H1 (cell line): ENCODE data around the gene SYTL2. TPM values are rescaled to one million over a fixed set of nuclear protein-coding genes. Genes with fewer than 3 reads are reported as not detected.

ENCODE experiments used
- CTCF ChIA-PET: fragments of 300-600 bp; sonication (Branson Sonifier 250); formaldehyde crosslinking; loops from one replicate; lab custom pipeline; 2021; ENCODE audit not compliant: partially characterized antibody; lab: Charles Lee
- POLR2A ChIA-PET: fragments of 300-600 bp; sonication (Branson Sonifier 250); formaldehyde crosslinking; loops from one replicate; lab custom pipeline; 2021; ENCODE audit warnings: inconsistent platforms; ENCODE audit not compliant: partially characterized antibody; lab: Charles Lee
- DNase-seq, 2 experiments: peaks; one replicate each; pipeline versions ENCODE4 v3.0.0 to v3.0.0-alpha.2; 2010 to 2022; ENCODE audit warnings: low spot score in 2 of 2, low read depth in 1 of 2, mixed read lengths in 1 of 2
- FAIRE-seq: peaks from 2 replicates; lab custom pipeline; 2011; peaks lifted over from hg19 to GRCh38; lab: Jason Lieb, UNC
- H2AFZ ChIP-seq: 2 replicates; pipeline ENCODE4 v1.8.1; 2012; ENCODE audit warnings: low read length, inconsistent platforms
- H2AK5ac ChIP-seq: 2 replicates; pipeline ENCODE4 v1.6.1; 2013; ENCODE audit warnings: low read depth, low read length
- H2BK120ac ChIP-seq: replicated peaks from 2 replicates; pipeline ENCODE3; 2013; ENCODE audit warnings: low read depth, low read length, inconsistent platforms
- H2BK12ac ChIP-seq: 2 replicates; pipeline ENCODE4 v1.6.1; 2013; ENCODE audit warnings: low read depth, low read length
- H2BK15ac ChIP-seq: 2 replicates; pipeline ENCODE4 v1.6.1; 2013; ENCODE audit warnings: low read length
- H2BK20ac ChIP-seq: 2 replicates; pipeline ENCODE4 v1.6.1; 2013; ENCODE audit warnings: low read length
- H2BK5ac ChIP-seq: 2 replicates; pipeline ENCODE4 v1.6.1; 2013; ENCODE audit warnings: low read depth, low read length
- H3K14ac ChIP-seq: 2 replicates; pipeline ENCODE4 v1.6.1; 2013; ENCODE audit warnings: inconsistent platforms; ENCODE audit not compliant: insufficient read length
- H3K18ac ChIP-seq: 2 replicates; pipeline ENCODE4 v1.6.1; 2013; ENCODE audit warnings: low read length; ENCODE audit errors: extremely low read depth
- H3K23ac ChIP-seq: 2 replicates; pipeline ENCODE4 v1.6.1; 2013; ENCODE audit warnings: inconsistent platforms; ENCODE audit not compliant: insufficient read length
- H3K23me2 ChIP-seq: 2 replicates; pipeline ENCODE4 v1.6.1; 2013; ENCODE audit warnings: low read depth, low read length
- H3K27ac ChIP-seq: 2 replicates; pipeline ENCODE4 v1.6.1; 2011; ENCODE audit warnings: low read depth, low read length, inconsistent platforms
- H3K27me3 ChIP-seq, 4 experiments: replicated peaks in 1 of 4; 1 replicate in 1 of 4; 2 replicates in 3 of 4; pipeline versions ENCODE4 v1.6.1 to v1.8.1; 2011 to 2013; ENCODE audit warnings: low read length in 3 of 4, mild to moderate bottlenecking in 3 of 4, inconsistent platforms in 2 of 4, mixed read lengths in 2 of 4, moderate library complexity in 1 of 4; ENCODE audit not compliant: control insufficient read depth in 3 of 4, insufficient read depth in 3 of 4; ENCODE audit errors: extremely low read depth in 1 of 4
- H3K36me3 ChIP-seq, 4 experiments: 2 replicates each; pipeline versions ENCODE4 v1.6.1 to v1.8.1; 2011 to 2013; ENCODE audit warnings: mild to moderate bottlenecking in 4 of 4, low read length in 3 of 4, moderate library complexity in 2 of 4, control low read depth in 1 of 4, inconsistent platforms in 1 of 4; ENCODE audit not compliant: insufficient read depth in 4 of 4, control insufficient read depth in 2 of 4
- H3K4ac ChIP-seq: replicated peaks from 2 replicates; pipeline ENCODE3; 2013; ENCODE audit warnings: low read length, low read depth, mixed read lengths, inconsistent platforms; ENCODE audit not compliant: insufficient read length
- H3K4me1 ChIP-seq, 4 experiments: replicated peaks in 1 of 4; 1 replicate in 1 of 4; 2 replicates in 3 of 4; pipeline versions ENCODE4 v1.6.1 to v1.8.1; 2011 to 2013; ENCODE audit warnings: low read length in 3 of 4, inconsistent platforms in 2 of 4, mixed read lengths in 1 of 4; ENCODE audit not compliant: insufficient read depth in 4 of 4, control insufficient read depth in 3 of 4
- H3K4me2 ChIP-seq, 2 experiments: 2 replicates each; pipeline versions ENCODE4 v1.6.1 to v1.8.1; 2011 to 2013; ENCODE audit warnings: low read depth in 2 of 2, low read length in 2 of 2, control low read depth in 1 of 2, inconsistent platforms in 1 of 2, mild to moderate bottlenecking in 1 of 2; ENCODE audit not compliant: insufficient read depth in 1 of 2
- H3K4me3 ChIP-seq, 4 experiments: fragments of 200-600, 300-600 bp in 1 of 4; sonication (generic), shearing (Covaris generic), sonication (Bioruptor Twin) in 1 of 4; 2 replicates each; pipeline versions ENCODE4 v1.5.1 to v1.8.1; 2011 to 2016; ENCODE audit warnings: low read length in 4 of 4, low read depth in 3 of 4, control low read depth in 2 of 4, inconsistent platforms in 2 of 4, mild to moderate bottlenecking in 2 of 4, mixed read lengths in 1 of 4, moderate library complexity in 1 of 4; ENCODE audit not compliant: insufficient read depth in 2 of 4; ENCODE audit errors: extremely low read depth in 1 of 4
- H3K56ac ChIP-seq: replicated peaks from 2 replicates; pipeline ENCODE3; 2013; ENCODE audit warnings: low read depth, mild to moderate bottlenecking, mixed read lengths, low read length, inconsistent platforms; ENCODE audit not compliant: insufficient read length
- H3K79me1 ChIP-seq: 2 replicates; pipeline ENCODE4 v1.6.1; 2013; ENCODE audit warnings: low read depth, low read length, control low read depth
- H3K79me2 ChIP-seq, 2 experiments: 2 replicates each; pipeline versions ENCODE4 v1.6.1 to v1.8.1; 2012 to 2013; ENCODE audit warnings: low read length in 2 of 2, mild to moderate bottlenecking in 2 of 2, inconsistent platforms in 1 of 2; ENCODE audit not compliant: insufficient read depth in 2 of 2, control insufficient read depth in 1 of 2
- H3K9ac ChIP-seq, 4 experiments: replicated peaks in 1 of 4; 1 replicate in 1 of 4; 2 replicates in 3 of 4; pipeline versions ENCODE4 v1.6.1 to v1.8.1; 2011 to 2013; ENCODE audit warnings: low read depth in 3 of 4, low read length in 3 of 4, control low read depth in 2 of 4, mild to moderate bottlenecking in 2 of 4, moderate library complexity in 2 of 4, inconsistent platforms in 1 of 4; ENCODE audit errors: extremely low read depth in 1 of 4
- H3K9me3 ChIP-seq, 2 experiments: 2 replicates each; pipeline versions ENCODE4 v1.6.1 to v1.8.1; 2012 to 2013; ENCODE audit warnings: mild to moderate bottlenecking in 2 of 2, moderate library complexity in 2 of 2, control low read depth in 1 of 2, inconsistent platforms in 1 of 2, low read depth in 1 of 2, low read length in 1 of 2, mixed read lengths in 1 of 2; ENCODE audit not compliant: insufficient read depth in 2 of 2
- H4K20me1 ChIP-seq, 2 experiments: replicated peaks in 1 of 2; 2 replicates each; pipeline versions ENCODE3 to v1.8.1; 2011 to 2013; ENCODE audit warnings: inconsistent platforms in 2 of 2, low read length in 2 of 2, mild to moderate bottlenecking in 1 of 2; ENCODE audit not compliant: insufficient read depth in 2 of 2, control insufficient read depth in 1 of 2
- H4K5ac ChIP-seq: 2 replicates; pipeline ENCODE4 v1.6.1; 2013; ENCODE audit warnings: low read length, low read depth, mixed read lengths, inconsistent platforms; ENCODE audit not compliant: insufficient read length
- H4K8ac ChIP-seq: 2 replicates; pipeline ENCODE4 v1.8.0; 2013; ENCODE audit warnings: mild to moderate bottlenecking, moderate library complexity, low read length, inconsistent platforms; ENCODE audit not compliant: insufficient read depth; ENCODE audit errors: extremely low read depth
- H4K91ac ChIP-seq: replicated peaks from 2 replicates; pipeline ENCODE3; 2013; ENCODE audit warnings: low read length, mixed read lengths, inconsistent platforms; ENCODE audit not compliant: insufficient read length
- BRCA1 ChIP-seq: IDR thresholded peaks from 2 replicates; pipeline ENCODE4 v1.6.1; 2012; ENCODE audit warnings: low read depth, low read length, improper control_type of control experiment
- GABPA ChIP-seq: IDR thresholded peaks from 2 replicates; pipeline ENCODE4 v1.6.1; 2011; ENCODE audit warnings: mild to moderate bottlenecking, low read length, moderate library complexity, borderline replicate concordance; ENCODE audit not compliant: insufficient read depth
- KDM1A ChIP-seq: fragments of 200-600, 300-600 bp; sonication (generic); IDR thresholded peaks from 2 replicates; pipeline ENCODE4 v1.7.1; 2016; ENCODE audit warnings: mild to moderate bottlenecking, low read length, borderline replicate concordance
- MAFK ChIP-seq: IDR thresholded peaks from 2 replicates; pipeline ENCODE4 v1.6.1; 2012; ENCODE audit warnings: low read depth, mild to moderate bottlenecking, improper control_type of control experiment, low read length
- RXRA ChIP-seq: IDR thresholded peaks from 2 replicates; pipeline ENCODE4 v1.6.1; 2011; ENCODE audit warnings: low read depth, mild to moderate bottlenecking, low read length, moderate library complexity; ENCODE audit not compliant: insufficient read depth
- SIRT6 ChIP-seq: IDR thresholded peaks from one replicate; pipeline ENCODE4 v1.7.1; 2012; ENCODE audit warnings: low read length, inconsistent platforms
- SIX5 ChIP-seq: IDR thresholded peaks from 2 replicates; pipeline ENCODE4 v1.6.1; 2011; ENCODE audit warnings: mild to moderate bottlenecking, low read depth, low read length
- SUZ12 ChIP-seq: fragments of 200-600 bp; sonication (generic); IDR thresholded peaks from 2 replicates; pipeline ENCODE4 v1.6.1; 2012; ENCODE audit warnings: mild to moderate bottlenecking, inconsistent platforms, low read length, moderate library complexity, mixed read lengths
- TAF1 ChIP-seq: IDR thresholded peaks from 2 replicates; pipeline ENCODE4 v1.6.1; 2011; ENCODE audit warnings: mild to moderate bottlenecking, low read depth, low read length
- ZNF274 ChIP-seq: IDR thresholded peaks from 2 replicates; pipeline ENCODE4 v1.7.0; 2012; ENCODE audit warnings: low read length, borderline replicate concordance; ENCODE audit errors: extremely low read depth
- WGBS, 2 experiments: shearing (Covaris generic) in 1 of 2; methylation state at CpG; one replicate each; pipeline versions ENCODE4 v1.1.6 to v1.1.7; 2013 to 2015; ENCODE audit warnings: low lambda C conversion rate in 2 of 2, mixed read lengths in 2 of 2, inconsistent platforms in 1 of 2, low coverage in 1 of 2, missing lambda C conversion rate in 1 of 2; ENCODE audit not compliant: insufficient replicate concordance in 2 of 2, insufficient coverage in 1 of 2, insufficient read length in 1 of 2; ENCODE audit errors: extremely low coverage in 1 of 2, missing lambda C conversion rate in 1 of 2; 5-methylcytosine and 5-hydroxymethylcytosine counted together
- polyA plus RNA-seq, 7 experiments: library from polyadenylated mRNA; depleted of rRNA in 3 of 7; stranded (reverse) in 5 of 7; unstranded in 2 of 7; fragments of >200 nt in 5 of 7; fragments of 200-250 nt in 2 of 7; gene quantifications; 1 replicate in 5 of 7; 2 replicates in 1 of 7; 4 replicates in 1 of 7; pipeline versions ENCODE4 v1.2.1 to v1.2.3, GENCODE V29; 2011 to 2013; ENCODE audit warnings: missing spikeins in 2 of 7, mixed read lengths in 2 of 7
- total RNA-seq: library from RNA; stranded (reverse); fragmentation: NEBNext Ultra II Directional; extraction: Animal tissue kit (Norgen Biotek cat#: 25700); gene quantifications from 2 replicates; pipeline ENCODE4 v1.2.1, GENCODE V29; 2021
- TF ChIP-seq, protein P1 (sequence below): IDR thresholded peaks from 2 replicates; pipeline ENCODE4 v1.6.1; 2012; ENCODE audit warnings: inconsistent platforms
- TF ChIP-seq, protein P2 (sequence below): IDR thresholded peaks from 2 replicates; pipeline ENCODE4 v1.6.1; 2011; ENCODE audit warnings: low read length, improper control_type of control experiment

SYTL2 gene
- total and polyA plus RNA-seq, 2 of the 8 experiments (the other 6 are each of a cell fraction or from before 2014, with no cell fraction given), result 1.3 to 9.1 TPM

DNA sequence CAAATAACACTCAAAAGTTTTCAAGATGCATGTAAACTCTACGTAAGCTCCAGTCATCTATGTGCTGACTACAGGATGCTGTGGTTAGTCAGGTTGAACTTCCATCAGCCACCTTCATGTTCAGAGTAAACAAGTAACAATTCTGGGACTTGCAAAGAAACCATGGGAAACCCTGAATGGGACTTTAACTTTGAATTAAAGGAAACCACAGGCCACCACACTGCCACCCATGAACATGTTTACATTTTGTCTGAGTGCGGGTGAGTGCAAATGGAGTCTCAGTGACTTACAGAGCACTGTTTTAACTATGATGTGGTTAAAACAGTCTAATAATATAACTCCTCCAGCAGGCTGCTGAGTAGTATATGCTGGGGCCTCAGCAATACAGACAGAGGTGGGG is 12.9 kb upstream of the SYTL2 start:
- no peaks in the 10 kb centered on the region; a peak in 1 of 4 replicates for H3K79me2 ChIP-seq
- no peak overlapping the region for H3K23ac ChIP-seq
- no peak overlapping the region for H2BK12ac ChIP-seq
- H3K23me2 ChIP-seq, result no peaks in the 10 kb centered on the region
- H3K4me2 ChIP-seq, result no peak overlapping the region
- ChIA-PET POLR2A (no interaction called here), CTCF (interaction anchor here (1.2 to 4.2 kb wide), 5 partner anchors 9 to 129 kb away, joined by 3 to 31 read pairs (median 6); no protein-coding TSS in a partner anchor)
- H3K9ac ChIP-seq, result no peak overlapping the region
- no peaks in the 10 kb centered on the region for H3K9me3 ChIP-seq
- H2AK5ac ChIP-seq, result no peak overlapping the region
- H3K79me1 ChIP-seq, result no peaks in the 10 kb centered on the region
- no peak overlapping the region for H3K14ac ChIP-seq
- 0 out of 7 replicates have a peak, but pooled peaks cover 0 to 3% (median 0%) of the 10 kb centered on the region in 4 experiments for H3K27me3 ChIP-seq
- no peak overlapping the region for H3K4ac ChIP-seq
- DNase-seq (no peak), FAIRE-seq (no peak)
- WGBS, 2 experiments, result 86% methylated on average over 2 of the region's 2 CpGs; no CpG with 5 or more reads in 1 of the 2 experiments
- no peaks in the 10 kb centered on the region for H3K4me1 ChIP-seq
- no peak overlapping the region for H4K91ac ChIP-seq
- H3K27ac ChIP-seq, result no peak overlapping the region
- no peaks in the 10 kb centered on the region for H4K20me1 ChIP-seq
- H2BK15ac ChIP-seq, result no peak overlapping the region
- no peak overlapping the region for H4K5ac ChIP-seq
- no peak overlapping the region for H4K8ac ChIP-seq
- H3K36me3 ChIP-seq, result no peaks in the 10 kb centered on the region
- H2AFZ ChIP-seq, result no peak overlapping the region
- H3K56ac ChIP-seq, result no peak overlapping the region
- H2BK20ac ChIP-seq, result no peak overlapping the region
- no peak overlapping the region for H2BK5ac ChIP-seq
- H3K4me3 ChIP-seq, result no peak overlapping the region
- no peak overlapping the region for H2BK120ac ChIP-seq
- TF ChIP-seq, protein P1, sequence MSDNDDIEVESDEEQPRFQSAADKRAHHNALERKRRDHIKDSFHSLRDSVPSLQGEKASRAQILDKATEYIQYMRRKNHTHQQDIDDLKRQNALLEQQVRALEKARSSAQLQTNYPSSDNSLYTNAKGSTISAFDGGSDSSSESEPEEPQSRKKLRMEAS, result no peak
- no peak for TF ChIP-seq ZNF274
- TF ChIP-seq, protein P2, sequence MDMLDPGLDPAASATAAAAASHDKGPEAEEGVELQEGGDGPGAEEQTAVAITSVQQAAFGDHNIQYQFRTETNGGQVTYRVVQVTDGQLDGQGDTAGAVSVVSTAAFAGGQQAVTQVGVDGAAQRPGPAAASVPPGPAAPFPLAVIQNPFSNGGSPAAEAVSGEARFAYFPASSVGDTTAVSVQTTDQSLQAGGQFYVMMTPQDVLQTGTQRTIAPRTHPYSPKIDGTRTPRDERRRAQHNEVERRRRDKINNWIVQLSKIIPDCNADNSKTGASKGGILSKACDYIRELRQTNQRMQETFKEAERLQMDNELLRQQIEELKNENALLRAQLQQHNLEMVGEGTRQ, result no peak
- TF ChIP-seq SUZ12, result no peak
- no peak for TF ChIP-seq KDM1A
- TF ChIP-seq TAF1, result no peak
- TF ChIP-seq GABPA, result no peak
- no peak for TF ChIP-seq SIX5
- no peak for TF ChIP-seq RXRA
- no peak for TF ChIP-seq SIRT6
- TF ChIP-seq MAFK, result no peak
- no peak for TF ChIP-seq BRCA1
- no peak overlapping the region for H3K18ac ChIP-seq
